Hematopoietic multipotent progenitor cell treated with erythropoietin and hydrocortisone succinate and interleukin-3 and kit ligand, for 8 days (in vitro differentiated cells): ENCODE results near the gene SPIB.
"Not testable (repeated sequence)": the region's sequence is repeated elsewhere in the genome, so short reads cannot be mapped to it uniquely, and the experiment has no call there.

Source experiments
- DNase-seq: peaks from one replicate; pipeline ENCODE4 v3.0.0-alpha.2; 2015

Gene SPIB

DNA sequence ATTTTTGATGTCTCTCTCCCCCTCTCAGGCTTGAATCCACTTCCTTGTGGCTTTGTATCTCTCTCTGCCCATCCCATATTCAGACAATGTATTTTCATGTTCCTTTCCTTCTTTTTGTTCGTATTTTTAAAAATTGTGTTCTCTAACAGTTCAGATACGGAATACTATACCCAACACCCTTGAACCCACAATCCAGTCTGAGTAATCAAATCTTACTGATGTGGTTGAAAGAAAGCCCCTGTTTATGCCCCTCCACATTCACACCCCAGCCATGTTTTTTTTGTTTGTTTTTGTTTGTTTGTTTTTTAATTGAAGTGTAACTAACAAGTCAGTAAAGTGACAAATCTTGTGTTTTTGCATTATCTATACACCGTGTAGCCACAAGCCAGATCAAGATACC lies 1.4 kb downstream of the SPIB start:
- no peak for DNase-seq

DNA sequence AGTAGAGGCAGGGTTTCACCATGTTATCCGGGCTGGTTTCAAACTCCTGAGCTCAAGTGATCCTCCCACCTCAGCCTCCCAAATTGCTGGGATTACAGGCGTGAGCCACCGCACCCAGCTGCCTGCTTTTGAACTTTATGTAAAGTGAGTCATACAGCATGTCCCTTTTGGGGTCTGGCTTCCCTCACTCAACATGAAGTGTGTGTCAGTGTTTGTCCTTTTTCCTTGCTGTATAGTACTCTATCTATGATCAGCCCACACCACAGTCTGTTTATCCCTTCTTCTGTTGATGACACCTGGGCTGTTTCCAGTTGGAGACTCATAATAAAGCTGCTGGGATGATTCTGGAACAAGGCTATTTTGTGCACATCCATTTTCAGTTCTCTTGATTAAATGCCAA lies 2.1 kb downstream of the SPIB start:
- DNase-seq = no peak

DNA sequence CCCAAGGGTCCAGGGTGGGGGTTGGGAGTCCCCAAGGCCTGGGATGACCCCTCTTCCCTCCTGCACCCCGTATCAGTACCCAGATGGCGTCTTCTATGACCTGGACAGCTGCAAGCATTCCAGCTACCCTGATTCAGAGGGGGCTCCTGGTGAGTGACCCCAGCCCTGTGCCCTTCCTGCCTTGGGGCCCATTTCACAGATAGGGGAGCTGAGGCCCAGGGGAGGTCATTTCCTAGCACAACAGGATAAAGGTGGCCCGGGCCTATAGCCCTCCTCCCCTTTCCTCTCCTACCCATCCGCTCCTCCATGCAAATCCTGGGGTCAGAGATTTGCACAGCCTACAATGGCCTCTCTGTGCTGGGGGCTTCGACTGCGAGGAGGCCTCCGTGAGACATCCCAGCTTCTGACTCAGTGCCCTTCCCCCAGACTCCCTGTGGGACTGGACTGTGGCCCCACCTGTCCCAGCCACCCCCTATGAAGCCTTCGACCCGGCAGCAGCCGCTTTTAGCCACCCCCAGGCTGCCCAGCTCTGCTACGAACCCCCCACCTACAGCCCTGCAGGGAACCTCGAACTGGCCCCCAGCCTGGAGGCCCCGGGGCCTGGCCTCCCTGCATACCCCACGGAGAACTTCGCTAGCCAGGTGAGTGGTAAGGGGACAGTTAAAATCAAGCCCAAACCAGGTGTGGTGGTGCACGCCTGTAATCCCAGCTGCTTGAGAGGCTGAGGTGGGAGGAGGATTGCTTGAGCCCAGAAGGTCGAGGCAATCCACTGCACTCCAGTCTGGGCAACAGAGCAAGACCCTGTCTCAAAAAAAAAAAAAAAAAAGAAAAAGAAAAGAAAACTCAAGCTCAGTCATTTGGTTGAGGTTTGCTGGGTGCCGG lies 3.9 kb downstream of the SPIB start:
- no peak for DNase-seq

DNA sequence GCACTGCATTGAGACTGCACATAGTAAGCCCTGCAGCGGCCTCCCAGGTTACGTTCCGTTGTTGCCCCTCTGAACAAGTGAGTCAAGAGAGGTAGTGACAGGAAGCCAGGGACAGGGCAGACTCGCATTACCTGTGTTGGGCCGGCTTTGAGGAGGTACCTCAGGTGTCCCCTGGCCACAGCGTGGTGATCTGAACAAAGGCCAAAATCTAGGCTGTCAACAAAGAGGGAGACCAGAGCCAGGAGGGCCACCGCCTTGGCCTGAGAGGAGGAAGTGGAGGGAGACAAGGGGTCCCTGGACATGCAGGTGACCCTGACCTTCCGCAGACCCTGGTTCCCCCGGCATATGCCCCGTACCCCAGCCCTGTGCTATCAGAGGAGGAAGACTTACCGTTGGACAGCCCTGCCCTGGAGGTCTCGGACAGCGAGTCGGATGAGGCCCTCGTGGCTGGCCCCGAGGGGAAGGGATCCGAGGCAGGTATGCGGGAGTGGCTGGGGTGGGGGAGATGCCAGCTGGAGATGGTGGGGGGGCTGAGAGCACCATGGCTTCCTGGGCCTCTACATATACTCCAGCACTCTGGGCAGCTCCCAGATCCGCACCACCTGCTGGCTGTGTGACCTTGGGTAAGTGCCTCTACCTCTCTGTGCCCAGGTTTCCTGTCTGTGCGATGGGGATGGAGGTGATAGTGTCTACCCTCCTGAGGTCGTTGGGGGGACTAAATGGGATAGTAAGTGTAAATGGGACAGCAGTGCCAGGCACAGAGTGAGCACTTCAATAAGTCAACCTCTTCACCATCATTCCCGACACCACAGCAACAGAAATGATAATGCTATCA lies 4.8 kb downstream of the SPIB start:
- no peak for DNase-seq

DNA sequence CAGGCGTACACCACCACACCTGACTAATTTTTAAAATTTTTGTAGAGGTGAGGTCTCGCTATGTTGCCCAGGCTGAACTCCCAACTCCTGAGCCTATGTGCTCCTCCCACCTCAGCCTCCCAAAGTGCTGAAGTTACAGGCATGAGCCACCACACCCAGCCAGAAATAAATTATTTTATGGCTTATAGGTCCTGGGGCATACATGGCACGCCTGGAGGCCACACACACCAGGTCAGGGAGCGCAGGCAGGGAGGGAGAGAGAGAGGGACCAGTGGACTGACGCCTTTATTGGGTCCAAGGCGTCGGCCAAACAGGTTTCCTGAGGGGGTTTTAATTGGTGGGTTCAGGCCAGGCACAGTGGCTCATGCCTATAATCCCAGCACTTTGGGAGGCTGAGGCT lies 6.8 kb downstream of the SPIB start:
- no peak for DNase-seq

DNA sequence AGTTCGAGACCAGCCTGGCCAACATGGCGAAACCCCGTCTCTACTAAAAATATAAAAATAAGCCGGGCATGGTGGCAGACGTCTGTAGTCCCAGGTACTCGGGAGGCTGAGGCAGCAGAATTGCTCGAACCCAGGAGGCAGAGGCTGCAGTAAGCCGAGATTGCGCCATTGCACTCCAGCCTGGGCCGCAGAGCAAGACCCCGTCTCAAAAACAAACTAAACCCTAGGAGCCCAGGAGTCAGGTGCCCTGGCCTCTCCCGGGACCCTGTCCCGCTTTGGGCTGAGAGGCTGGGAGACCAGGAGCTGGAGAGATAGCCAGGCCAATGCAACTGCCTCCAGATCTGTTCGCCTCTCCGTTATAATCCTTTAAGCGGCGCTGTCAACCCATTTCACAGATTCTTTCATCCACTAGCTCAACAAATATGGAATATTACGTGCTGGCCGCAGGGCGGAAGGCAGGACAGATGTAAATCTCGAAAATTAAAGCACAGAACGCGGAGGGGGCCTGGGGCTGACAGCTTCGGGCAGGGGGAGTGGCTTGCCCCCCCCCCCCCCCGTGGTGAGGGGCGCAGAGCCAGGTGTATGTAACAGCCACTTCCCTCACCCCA lies 8.7 kb downstream of the SPIB start:
- no peak for DNase-seq

DNA sequence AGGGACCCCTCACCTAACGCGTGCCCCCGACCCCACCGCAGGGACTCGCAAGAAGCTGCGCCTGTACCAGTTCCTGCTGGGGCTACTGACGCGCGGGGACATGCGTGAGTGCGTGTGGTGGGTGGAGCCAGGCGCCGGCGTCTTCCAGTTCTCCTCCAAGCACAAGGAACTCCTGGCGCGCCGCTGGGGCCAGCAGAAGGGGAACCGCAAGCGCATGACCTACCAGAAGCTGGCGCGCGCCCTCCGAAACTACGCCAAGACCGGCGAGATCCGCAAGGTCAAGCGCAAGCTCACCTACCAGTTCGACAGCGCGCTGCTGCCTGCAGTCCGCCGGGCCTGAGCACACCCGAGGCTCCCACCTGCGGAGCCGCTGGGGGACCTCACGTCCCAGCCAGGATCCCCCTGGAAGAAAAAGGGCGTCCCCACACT lies 9.3 kb downstream of the SPIB start:
- peak; percentile 65 for DNase-seq

DNA sequence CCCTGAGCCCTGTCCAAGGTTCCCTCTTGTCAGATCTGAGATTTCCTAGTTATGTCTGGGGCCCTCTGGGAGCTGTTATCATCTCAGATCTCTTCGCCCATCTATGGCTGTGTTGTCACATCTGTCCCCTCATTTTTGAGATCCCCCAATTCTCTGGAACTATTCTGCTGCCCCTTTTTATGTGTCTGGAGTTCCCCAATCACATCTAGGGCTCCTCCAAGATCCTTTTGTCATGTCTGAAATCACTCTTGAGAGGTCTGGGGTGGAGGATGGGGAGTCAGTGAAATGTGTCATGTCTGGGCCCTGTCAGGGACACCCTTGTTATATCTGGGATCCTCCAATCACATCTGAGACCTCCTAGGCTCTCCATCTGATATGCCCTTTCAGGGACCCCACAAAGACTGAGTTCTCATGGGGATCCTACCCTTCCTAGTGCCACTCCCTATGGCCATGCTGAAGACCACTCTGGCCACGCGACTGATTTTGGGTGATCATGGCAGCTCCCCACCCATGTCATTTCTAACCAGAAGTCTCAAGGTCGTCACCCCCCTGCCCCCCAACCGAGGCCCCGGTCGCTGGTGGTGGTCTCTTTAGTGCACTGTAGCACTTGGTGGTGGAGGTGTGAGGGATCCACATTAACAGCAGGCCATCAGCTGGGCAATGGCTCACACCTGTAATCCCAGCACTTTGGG lies 10.2 kb downstream of the SPIB start:
- DNase-seq = no peak

DNA sequence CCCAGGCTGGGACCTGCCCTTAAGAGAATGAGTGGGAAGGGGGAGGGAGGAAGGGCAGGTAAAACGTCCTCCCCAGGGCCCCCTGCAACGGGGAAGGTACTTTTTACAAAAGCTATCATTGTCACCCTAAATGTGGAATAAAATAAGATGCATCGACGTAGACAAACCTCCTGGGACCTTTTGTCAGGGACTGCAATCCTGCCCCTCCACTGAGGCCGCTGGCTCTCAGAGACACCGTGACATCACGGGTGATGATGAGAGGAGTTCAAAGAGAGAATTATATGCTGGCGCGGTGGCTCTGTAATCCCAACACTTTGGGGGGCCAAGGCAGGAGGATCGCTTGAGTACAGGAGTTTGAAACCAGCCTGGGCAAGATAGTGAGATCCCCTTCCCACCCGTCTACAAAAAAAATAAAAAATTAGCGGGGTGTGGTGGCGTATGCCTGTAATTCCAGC lies 12.2 kb downstream of the SPIB start:
- no peak for DNase-seq

DNA sequence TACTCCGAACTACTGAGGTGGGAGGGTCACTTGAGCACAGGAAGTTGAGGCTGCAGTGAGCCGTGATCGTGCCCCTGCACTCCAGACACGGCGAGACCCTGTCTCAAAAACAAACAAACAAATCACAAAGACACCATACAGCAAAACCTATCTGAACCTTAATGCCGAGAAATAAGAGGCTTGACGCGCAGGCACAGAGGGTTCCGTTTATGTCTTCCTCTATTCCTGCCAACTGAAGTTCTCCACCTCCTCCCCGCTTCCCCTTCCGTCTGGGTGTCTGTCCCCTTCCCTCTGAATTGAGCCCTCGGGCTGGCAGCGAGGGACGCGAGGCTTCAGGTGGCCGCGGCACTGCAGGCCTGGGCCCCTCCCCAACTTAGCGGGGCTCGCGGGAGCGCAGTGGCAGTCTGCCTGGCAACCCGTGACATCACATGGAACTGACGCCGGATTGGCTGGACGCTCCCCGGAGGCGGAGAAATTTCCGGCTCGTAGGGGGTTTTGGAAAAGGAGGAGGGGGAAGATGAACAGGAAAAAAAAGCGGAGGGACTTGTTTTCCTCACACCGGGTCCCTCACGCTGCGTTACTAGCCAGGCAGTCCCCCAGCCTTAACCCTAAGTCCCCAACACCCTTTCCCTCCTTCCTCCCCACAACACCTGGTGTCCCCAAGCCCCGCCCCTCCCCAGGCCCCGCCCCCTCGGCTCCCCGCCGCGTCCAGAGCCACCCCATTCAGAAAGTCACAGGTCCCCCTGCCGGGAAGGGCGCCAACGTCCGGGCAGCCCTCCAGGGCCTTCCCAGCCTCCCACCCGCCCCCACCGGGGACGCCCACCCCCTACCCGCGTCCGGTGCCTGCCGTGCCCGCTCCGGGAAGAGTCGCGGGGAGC lies 12.8 kb downstream of the SPIB start:
- peak; percentile 74 for DNase-seq

DNA sequence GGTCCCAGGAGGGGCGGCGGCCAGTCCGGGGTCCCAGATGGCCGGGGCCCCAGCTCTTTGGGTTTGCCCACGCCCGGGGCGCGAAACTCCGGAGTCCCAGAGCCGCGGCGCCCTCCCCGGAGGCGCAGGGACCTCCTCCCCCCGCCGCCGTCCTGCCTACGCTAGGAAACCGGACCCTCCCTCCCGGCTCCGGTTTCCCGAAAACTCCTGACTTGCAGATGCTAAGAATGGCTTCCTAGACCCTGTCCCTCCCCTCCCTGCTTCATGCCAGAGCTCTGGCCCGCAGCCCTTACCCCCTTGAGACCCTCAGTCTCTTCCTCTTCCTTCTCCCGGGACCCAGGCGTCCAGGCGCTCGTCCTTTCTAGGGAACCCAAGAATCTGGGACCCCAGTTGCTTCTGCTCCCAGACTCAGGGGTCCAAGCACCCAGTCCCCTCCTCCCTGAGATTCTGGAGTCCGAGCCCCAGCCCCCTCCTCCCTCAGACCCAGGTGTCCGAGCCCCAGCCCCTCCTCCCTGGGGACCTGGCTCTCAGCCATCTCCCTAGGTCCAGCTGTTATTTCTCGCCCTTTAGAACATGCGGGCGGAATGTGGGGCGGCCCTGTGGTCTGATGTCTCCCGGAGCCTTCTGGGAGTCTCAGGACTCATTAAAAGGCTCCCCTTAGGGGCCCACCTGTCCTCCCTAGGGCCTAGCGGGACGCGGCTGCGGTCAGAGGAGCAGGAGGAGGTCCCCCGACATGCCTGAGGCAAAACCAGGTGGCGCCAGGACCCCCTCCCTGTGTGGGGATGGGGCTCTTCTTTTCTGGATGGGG lies 13.7 kb downstream of the SPIB start, which contains the start of gene MYBPC2:
TSS of gene MYBPC2 (plus strand) at position 672 of the 808 bp plus-strand sequence. CDS start at position 734, 62 bp downstream.
- DNase-seq = no peak

DNA sequence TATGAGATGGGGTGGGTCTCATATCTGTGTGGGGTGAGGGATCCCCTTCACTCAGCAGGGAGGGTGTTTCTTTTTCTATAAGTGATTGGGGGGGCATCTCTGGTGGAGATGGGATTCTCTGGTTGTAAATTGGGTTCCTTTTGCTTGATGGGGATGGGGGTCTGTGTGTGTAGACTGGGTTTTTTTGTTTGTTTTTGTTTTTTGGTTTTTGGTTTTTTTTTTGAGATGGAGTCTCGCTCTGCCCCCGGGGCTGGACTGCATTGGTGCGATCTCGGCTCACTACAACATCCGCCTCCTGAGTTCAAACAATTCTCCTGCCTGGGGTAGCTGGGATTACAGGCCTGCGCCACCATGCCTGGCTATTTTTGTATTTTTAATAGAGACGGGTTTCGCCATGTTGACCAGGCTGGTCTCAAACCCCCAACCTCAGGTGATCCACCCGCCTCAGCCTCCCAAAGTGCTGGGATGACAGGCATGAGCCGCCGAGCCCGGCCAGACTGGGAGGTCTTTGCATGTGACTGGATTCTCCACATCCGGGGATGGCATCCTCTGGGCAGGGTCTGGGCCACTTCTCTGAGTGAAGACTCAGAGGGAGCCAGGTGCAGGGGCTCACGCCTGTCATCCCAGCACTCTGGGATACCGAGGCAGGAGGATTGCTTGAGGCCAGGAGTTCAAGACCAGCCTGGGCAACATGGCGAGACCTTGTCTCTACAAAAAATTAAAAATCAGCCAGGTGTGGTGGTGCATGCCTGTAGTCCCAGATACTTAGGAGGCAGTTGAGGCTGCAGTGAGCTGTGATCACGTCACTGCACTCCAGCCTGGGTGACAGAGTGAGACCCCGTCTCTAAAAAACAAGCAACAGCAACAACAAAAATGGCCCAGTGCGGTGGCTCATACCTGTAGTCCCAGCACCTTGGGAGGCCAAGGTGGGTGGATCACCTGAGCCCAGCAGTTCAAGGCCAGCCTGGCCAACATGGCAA lies 14.8 kb downstream of the SPIB start:
- no peak for DNase-seq

DNA sequence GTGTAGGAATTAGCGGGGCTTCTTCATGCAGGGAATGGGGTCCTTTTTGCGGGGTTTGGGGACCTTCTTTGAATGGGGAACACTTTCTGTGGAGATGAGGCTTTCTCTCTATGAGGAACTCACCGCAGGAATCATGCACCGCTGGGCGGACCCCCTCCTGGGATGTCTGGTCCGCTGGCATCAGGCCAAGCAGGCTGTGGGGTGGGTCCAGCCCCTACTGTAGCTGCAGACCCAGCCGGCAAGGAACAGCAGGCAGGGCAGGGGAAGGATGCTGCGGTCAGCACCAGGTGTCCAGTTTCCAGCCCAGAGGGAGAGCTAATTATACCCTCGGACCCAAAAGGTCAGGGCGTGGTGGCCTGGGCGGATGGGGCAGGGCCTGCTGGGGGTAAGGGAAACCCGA lies 15.8 kb downstream of the SPIB start:
- DNase-seq = no peak

DNA sequence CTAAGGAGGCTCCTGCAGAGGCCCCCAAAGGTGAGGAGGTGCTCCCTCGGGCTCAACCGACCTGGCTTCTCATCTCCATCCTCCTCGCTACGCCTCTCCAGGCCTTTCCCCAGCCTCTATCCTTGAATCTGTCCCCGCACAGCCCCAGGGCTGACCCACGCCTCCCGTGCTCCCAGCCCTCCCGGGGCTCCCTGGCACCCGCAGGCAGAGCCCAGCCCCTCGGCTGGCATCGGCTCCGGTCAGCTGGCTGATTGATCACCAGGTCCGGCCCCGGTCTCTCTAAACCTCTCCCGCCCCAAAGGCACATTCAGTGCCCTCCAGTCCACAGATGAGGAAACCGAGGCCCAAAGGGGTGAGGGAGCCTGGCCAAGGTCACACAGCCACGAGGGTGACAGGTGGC lies 16.5 kb downstream of the SPIB start:
- DNase-seq = no peak

DNA sequence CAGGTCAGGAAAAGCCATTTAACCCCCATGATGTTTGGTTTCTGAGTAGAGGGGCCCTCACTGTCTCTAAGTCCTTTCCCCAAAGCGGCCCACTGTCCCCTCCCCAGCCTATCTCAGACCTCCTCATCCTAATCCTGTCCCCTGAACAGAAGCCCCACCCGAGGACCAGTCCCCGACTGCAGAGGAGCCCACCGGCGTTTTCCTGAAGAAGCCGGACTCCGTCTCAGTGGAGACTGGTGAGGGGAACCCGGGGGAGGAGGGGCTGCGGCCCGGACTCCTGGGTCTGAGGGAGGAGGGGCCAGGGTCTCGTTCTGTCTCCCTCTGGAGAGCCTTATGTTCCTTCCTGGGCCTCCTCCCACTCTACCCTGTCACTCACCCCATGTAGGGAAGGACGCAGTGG lies 16.9 kb downstream of the SPIB start:
- DNase-seq = no peak

DNA sequence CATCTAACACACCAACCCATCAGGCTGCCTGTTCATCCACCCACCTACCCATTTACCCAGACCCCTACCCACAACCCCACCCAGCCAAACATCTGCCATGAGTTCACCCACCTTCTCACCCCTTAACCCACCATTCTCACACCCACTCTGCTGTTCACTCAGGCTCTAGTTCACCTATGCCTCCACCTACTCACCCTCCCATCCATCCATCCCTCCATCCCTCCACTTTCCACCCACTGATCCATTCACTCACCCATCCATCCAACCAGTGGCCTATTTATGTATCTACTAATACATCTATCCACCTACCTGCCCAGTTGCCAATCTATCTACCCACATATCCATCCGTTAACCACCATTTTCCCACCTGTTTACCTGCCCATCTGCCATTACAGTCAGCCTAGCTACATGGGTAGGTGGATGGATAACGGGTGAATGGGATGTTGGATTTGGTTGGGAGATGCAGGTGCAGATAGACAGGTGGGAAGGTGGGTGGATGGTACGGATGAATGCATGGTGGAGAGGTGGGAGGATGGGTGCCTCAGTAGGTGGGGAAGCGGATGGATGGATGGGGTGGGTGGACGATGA lies 19.2 kb downstream of the SPIB start:
- no peak for DNase-seq

DNA sequence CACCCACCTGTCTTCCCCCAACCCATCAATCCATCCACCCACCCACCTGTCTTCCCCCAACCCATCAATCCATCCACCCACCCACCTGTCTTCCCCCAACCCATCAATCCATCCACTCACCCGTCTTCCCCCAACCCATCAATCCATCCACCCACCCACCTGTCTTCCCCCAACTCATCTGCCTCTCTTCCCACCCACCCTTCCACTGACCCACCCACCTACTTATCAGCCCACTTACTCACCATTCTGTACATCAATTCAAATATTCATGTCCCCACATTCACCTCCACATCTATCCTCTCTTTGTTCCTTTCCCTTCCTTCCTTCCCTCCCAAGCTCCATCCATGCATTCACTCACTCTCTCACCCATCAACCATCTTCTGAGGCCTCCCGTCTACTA lies 20.4 kb downstream of the SPIB start:
- DNase-seq = not testable (repeated sequence)

DNA sequence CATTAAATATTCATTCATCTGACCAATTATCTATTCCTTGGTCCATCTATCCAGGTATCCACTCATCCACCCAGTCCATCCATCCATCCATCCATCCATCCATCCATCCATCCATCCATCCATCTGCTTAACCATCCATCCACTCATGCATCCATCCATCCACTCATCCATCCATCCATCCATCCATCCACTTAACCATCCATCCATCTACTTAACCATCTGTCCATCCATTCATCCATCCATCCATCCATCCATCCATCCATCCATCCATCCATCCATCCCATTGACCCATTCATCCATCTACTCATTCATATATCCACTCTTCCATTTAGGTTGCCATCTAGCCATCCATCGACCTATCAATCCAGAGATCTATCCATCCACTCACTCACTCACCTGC lies 25.3 kb downstream of the SPIB start:
- DNase-seq = no peak

DNA sequence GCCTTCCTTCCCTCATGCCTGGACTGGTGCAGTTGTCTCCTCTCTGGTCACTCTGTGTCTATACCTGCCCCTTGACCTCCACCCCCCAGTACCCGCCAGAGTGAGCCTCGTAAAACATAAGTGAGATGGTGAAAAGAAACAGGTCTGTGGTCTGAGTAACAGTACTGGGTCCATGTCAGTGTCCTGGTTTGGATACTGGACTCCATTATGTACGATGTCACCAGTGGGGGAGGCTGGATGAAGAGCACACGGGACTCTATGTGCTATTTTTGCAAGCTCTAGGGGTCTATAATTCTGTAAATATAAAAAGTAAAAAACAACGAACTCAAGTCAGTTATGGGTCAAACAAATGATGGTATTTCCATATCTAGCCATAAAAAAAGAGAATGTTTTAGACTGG lies 28.3 kb downstream of the SPIB start:
- no peak for DNase-seq
